Lower leg skin (tissue), 4 donors: ENCODE data around the gene ZNF853. TPM values are rescaled to one million over a fixed set of nuclear protein-coding genes. Genes with fewer than 3 reads are reported as not detected.

Experiments used
- DNase-seq, 2 donors: peaks; one replicate each; pipeline ENCODE4 v3.0.0-alpha.2; 2019; ENCODE audit warnings: low spot score in 2 of 2
- H3K4me3 ChIP-seq: fragments of 200-600 bp; sonication (generic); 2 replicates; pipeline ENCODE4 v1.5.1; 2017; ENCODE audit warnings: mild to moderate bottlenecking, low read depth; ENCODE audit not compliant: poor library complexity, severe bottlenecking
- CTCF ChIP-seq, 3 donors: fragments of 450-650 bp; IDR thresholded peaks; one replicate each; pipeline ENCODE4 v1.5.1; 2016; ENCODE audit warnings: antibody characterized with exemption in 3 of 3, mild to moderate bottlenecking in 3 of 3, moderate library complexity in 2 of 3
- POLR2A ChIP-seq, 2 donors: fragments of 450-650 bp; IDR thresholded peaks; one replicate each; pipeline ENCODE4 v1.6.1; 2016 to 2017; ENCODE audit warnings: antibody characterized with exemption in 2 of 2, mild to moderate bottlenecking in 1 of 2, moderate library complexity in 1 of 2
- WGBS, 2 donors: methylation state at CpG; one replicate each; pipeline ENCODE4 v1.1.5; 2018; 5-methylcytosine and 5-hydroxymethylcytosine counted together
- intact Hi-C: fragments of 100-400 bp; cut with DNase I; formaldehyde crosslinking; loops from one replicate; pipeline ENCODE4 v1.15.0; 2023; ENCODE audit warnings: low total_unique reads
- total RNA-seq, 4 donors: library from RNA; depleted of rRNA; stranded (reverse); fragments of >200 nt; gene quantifications; one replicate each; pipeline ENCODE4 v1.1.0, GENCODE V29; 2016

Gene ZNF853
- total RNA-seq, 4 donors from 2014 or later: 4.6 to 7.7 (median 5.9) TPM

DNA sequence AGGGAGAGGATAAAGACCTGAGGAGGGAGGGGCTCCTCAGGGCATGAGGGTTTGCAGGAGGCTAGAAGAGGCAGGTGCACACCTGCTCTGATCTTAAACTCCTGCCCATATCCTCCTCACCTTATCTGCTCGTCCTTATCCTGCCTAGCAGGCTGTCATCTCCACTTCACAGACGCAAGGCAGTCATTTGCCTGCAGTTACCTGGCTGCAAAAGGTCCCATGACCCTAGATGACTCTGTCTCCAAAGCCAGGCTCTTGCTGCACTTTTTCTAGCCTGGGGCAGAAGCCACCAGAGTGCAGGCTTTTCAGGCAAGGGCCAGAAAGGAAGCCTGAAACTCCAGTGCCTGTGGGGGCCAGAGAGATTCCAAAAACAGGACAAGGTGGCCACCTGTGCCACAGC is 1.7 kb upstream of the ZNF853 start:
- H3K4me3 ChIP-seq: no peak overlapping the region
- WGBS, 2 donors: 44 to 59% methylated on average over 2 of the region's 2 CpGs
- no peak for DNase-seq
- TF ChIP-seq POLR2A (IDR thresholded peaks at IDR 0.05): no peak
- no peak for TF ChIP-seq CTCF (IDR thresholded peaks at IDR 0.05)
- intact Hi-C loops: no loop called here

GRCh38 chr7:6615723-6616555 is 529 bp downstream of the ZNF853 start:
- intact Hi-C loops: no loop called here
- DNase-seq: no peak
- 30 to 51% methylated on average over 10 to 19 of the region's 63 CpGs for WGBS, 2 donors
- TF ChIP-seq CTCF (IDR thresholded peaks at IDR 0.05) (no peak), POLR2A (IDR thresholded peaks at IDR 0.05) (no peak)
- H3K4me3 ChIP-seq: peak overlapping the region; percentile 44

DNA sequence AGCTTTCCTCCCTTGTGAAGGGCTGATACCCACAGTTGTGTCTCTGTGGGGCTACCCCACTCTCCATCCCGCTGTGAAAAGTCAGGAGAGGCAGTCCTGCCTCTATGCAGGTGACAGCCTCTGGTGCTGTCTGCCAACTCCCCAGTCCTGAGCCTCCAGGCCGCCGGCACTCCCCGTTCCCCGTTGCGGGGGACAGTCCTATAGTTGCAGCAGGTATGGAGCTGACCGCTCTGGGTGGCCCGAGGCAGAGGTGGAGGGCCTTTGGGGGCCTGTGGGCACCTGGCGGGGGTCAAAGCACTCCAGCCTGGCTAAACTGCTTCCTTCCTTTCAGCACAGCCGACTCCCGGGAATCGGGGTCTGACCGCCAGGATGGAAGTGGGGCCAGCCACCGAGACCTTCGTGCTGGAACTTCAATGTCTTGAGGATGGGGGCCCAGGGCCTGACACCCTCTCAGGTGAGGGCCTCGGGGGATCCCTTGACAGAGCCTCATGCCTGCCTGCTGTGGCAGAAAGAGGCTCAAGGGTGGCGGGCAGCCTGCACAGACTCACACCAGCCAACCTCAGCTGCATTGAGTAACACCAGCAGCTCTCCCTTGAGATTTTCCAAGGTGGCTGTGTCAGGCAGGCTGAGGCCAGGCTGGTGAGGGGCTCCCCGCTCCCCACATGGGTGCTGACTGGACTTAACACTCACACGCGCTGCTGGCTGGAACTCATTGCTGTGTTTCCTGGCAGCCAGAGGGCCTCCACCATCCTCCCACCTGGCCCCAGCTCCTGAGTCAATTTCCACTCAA is 1.6 kb downstream of the ZNF853 start:
- H3K4me3 ChIP-seq: no peak overlapping the region
- no peak for DNase-seq
- TF ChIP-seq POLR2A (IDR thresholded peaks at IDR 0.05): no peak
- TF ChIP-seq CTCF (IDR thresholded peaks at IDR 0.05): no peak
- intact Hi-C loops: no loop called here
- 92% methylated on average over 19 to 20 of the region's 20 CpGs for WGBS, 2 donors

DNA sequence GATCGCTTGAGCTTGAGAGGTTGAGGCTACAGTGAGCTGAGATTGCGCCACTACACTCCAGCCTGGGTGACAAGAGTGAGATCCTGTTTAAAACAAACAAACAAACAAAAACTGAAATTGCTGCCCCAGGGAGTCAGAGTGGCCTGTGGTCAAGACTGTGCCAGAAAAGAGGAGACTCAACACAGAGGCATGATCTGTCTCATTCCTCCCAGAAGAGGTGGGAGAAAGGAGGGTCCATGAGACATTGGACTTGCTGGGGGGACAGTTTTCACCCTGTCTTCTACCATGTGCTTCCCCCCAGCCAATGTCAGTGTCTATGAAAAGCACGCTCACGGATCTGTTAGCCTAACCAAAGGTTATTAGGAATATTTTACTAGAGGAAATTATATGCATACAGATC is 3.2 kb downstream of the ZNF853 start:
- TF ChIP-seq POLR2A (IDR thresholded peaks at IDR 0.05): no peak
- TF ChIP-seq CTCF (IDR thresholded peaks at IDR 0.05): no peak
- intact Hi-C loops: loop anchor here (1.0 kb wide), 1 partner anchor 28 kb away; no protein-coding TSS in a partner anchor
- H3K4me3 ChIP-seq: no peak overlapping the region
- 79 to 94% methylated on average over 4 of the region's 4 CpGs for WGBS, 2 donors
- no peak for DNase-seq

DNA sequence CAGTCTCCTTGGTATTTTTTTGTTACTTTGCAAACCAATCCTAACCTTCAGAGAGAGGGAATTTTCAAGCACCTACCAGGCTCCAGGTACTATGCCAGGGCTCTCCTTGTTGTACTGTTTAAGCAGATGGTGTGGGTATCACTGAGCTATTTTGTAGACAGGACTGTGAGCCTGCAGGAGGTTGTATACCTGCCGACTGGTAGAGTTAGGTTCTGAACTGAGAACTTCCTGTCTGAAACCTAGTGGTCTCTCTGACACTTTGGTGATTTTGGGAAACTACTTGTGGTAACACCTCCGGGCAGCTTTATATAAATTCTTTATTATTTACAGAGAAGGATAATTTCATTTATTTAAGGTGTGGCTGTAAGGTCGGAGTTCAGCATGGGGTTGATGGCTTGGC is 4.6 kb downstream of the ZNF853 start:
- no peak for DNase-seq
- intact Hi-C loops: no loop called here
- WGBS, 2 donors: 84 to 90% methylated on average over 3 of the region's 3 CpGs
- TF ChIP-seq CTCF (IDR thresholded peaks at IDR 0.05) (no peak), POLR2A (IDR thresholded peaks at IDR 0.05) (no peak)
- H3K4me3 ChIP-seq: no peak overlapping the region
